HUES64 (cell line): ENCODE measurements around the gene MAP4K4.

ENCODE experiments used
- H3K27ac ChIP-seq: 2 replicates; pipeline ENCODE4 v1.7.0; 2013; ENCODE audit warnings: low read depth, low read length, inconsistent platforms
- H3K27me3 ChIP-seq: 2 replicates; pipeline ENCODE4 v1.6.1; 2013; ENCODE audit warnings: mild to moderate bottlenecking, low read length; ENCODE audit not compliant: insufficient read depth
- H3K36me3 ChIP-seq: 2 replicates; pipeline ENCODE4 v1.6.1; 2013; ENCODE audit warnings: mild to moderate bottlenecking, low read length; ENCODE audit not compliant: insufficient read depth
- H3K4me1 ChIP-seq: 2 replicates; pipeline ENCODE4 v1.6.1; 2013; ENCODE audit warnings: mild to moderate bottlenecking, low read length, moderate library complexity; ENCODE audit not compliant: insufficient read depth
- H3K4me3 ChIP-seq: 2 replicates; pipeline ENCODE4 v1.5.1; 2013; ENCODE audit warnings: mild to moderate bottlenecking, low read length, moderate library complexity
- H3K9ac ChIP-seq: 2 replicates; pipeline ENCODE4 v1.6.1; 2013; ENCODE audit warnings: mild to moderate bottlenecking, low read depth, low read length
- H3K9me3 ChIP-seq: 2 replicates; pipeline ENCODE4 v1.6.1; 2013; ENCODE audit warnings: low read depth, low read length; ENCODE audit not compliant: insufficient read depth
- WGBS: fragments of 150-250, 120-280 bp; methylation state at CpG from one replicate; pipeline ENCODE4 v1.1.7; 2013; ENCODE audit warnings: missing lambda C conversion rate; 5-methylcytosine and 5-hydroxymethylcytosine counted together

The MAP4K4 gene

GRCh38 chr2:101725515-101726192 lies 28.1 kb downstream of the MAP4K4 start:
- peaks cover 16% of the 10 kb centered on the region for H3K4me1 ChIP-seq
- WGBS, result 58% methylated on average over 3 of the region's 5 CpGs
- no peaks in the 10 kb centered on the region for H3K27me3 ChIP-seq
- no peaks in the 10 kb centered on the region for H3K36me3 ChIP-seq
- H3K4me3 ChIP-seq, result no peak overlapping the region
- H3K27ac ChIP-seq, result no peak overlapping the region
- H3K9me3 ChIP-seq, result no peaks in the 10 kb centered on the region
- H3K9ac ChIP-seq, result no peak overlapping the region

- no peak overlapping the region for H3K9ac ChIP-seq
- peaks cover 16% of the 10 kb centered on the region for H3K4me1 ChIP-seq
- no peaks in the 10 kb centered on the region for H3K27me3 ChIP-seq
- H3K27ac ChIP-seq, result no peak overlapping the region
- no peaks in the 10 kb centered on the region for H3K9me3 ChIP-seq
- H3K4me3 ChIP-seq, result no peak overlapping the region
- H3K36me3 ChIP-seq, result no peaks in the 10 kb centered on the region
- WGBS, result no CpG with 5 or more reads among the region's 1 CpG
Measured at GRCh38 chr2:101728865-101729264, 31.4 kb downstream of the MAP4K4 start.

GRCh38 chr2:101729521-101730190 lies 32.1 kb downstream of the MAP4K4 start:
- no peak overlapping the region for H3K4me3 ChIP-seq
- H3K9ac ChIP-seq, result no peak overlapping the region
- no peaks in the 10 kb centered on the region for H3K27me3 ChIP-seq
- H3K27ac ChIP-seq, result no peak overlapping the region
- H3K9me3 ChIP-seq, result no peaks in the 10 kb centered on the region
- H3K4me1 ChIP-seq, result peaks cover 23% of the 10 kb centered on the region
- H3K36me3 ChIP-seq, result no peaks in the 10 kb centered on the region
- 96% methylated on average over 10 of the region's 10 CpGs for WGBS

- Histone ChIP-seq H3K27me3 (no peaks in the 10 kb centered on the region), H3K36me3 (no peaks in the 10 kb centered on the region), H3K4me3 (no peak overlapping the region), H3K27ac (no peak overlapping the region), H3K4me1 (peaks cover 25% of the 10 kb centered on the region), H3K9me3 (no peaks in the 10 kb centered on the region), H3K9ac (no peak overlapping the region)
- WGBS, result 91% methylated on average over 9 of the region's 9 CpGs
Measured at GRCh38 chr2:101731221-101732054, 33.9 kb downstream of the MAP4K4 start.

DNA sequence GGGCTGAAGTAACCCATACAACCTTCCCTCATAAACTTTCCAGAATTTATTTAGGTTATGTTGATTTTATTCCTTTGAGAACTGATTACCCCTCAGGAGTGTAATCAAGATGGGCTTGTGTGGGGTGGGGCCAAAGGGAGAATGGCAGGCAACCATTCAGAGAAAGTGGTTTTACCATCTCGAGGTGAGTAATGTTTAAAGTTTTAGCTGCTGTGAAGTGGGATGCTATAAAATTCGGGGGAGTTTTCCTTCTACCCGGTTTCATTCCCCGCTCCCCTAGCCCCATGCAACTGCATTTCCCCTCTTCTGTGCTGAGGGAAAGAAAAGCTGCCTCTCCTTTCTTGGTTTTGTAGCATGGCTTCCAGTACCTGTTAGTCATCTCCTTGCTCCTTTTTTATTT lies 34.7 kb downstream of the MAP4K4 start:
- no peaks in the 10 kb centered on the region for H3K27me3 ChIP-seq
- H3K9ac ChIP-seq, result no peak overlapping the region
- H3K36me3 ChIP-seq, result no peaks in the 10 kb centered on the region
- no peaks in the 10 kb centered on the region for H3K9me3 ChIP-seq
- H3K4me3 ChIP-seq, result no peak overlapping the region
- H3K4me1 ChIP-seq, result peaks cover 25% of the 10 kb centered on the region
- WGBS, result 91% methylated on average over 4 of the region's 4 CpGs
- H3K27ac ChIP-seq, result no peak overlapping the region

- no peaks in the 10 kb centered on the region for H3K36me3 ChIP-seq
- H3K27me3 ChIP-seq, result no peaks in the 10 kb centered on the region
- no peak overlapping the region for H3K9ac ChIP-seq
- H3K4me1 ChIP-seq, result peaks cover 25% of the 10 kb centered on the region
- no peak overlapping the region for H3K4me3 ChIP-seq
- H3K27ac ChIP-seq, result no peak overlapping the region
- no peaks in the 10 kb centered on the region for H3K9me3 ChIP-seq
- 93% methylated on average over 14 of the region's 14 CpGs for WGBS
Measured at GRCh38 chr2:101732773-101733256, 35.3 kb downstream of the MAP4K4 start.

DNA sequence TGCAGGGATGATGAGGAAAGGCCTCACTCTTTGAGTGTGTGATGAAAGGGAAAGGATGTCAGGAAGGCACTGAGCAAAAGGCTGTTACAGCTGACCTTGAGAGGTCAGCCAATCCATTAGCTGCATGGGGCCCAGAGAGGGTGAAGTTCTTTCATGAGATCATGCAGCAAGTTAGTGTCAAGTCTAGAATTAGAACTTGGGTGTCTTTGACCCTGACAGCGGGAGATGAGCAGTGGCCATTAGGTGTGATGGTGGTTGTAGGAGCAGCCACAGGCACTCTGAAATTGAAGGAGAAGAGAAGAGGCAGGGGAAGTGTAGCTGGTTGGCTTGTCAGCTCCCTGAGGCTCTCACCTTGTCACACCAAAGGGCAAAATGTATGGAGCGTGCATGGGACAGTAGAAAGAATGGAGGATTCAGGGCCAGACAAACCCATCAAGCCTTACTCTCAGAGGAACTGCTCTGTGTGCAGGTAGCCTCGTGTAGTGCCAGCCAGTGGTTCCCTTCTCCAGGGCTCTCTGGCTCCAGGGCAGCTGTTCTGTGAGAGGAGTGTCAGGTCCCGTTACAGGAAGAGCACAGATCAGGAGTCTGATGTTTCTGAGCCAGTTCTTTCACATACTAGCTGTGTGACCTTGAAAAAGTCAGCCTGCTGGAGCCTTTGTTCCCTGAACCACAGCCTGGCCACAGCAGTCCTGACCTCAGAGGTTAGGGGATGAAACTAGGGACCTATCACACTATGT lies 35.9 kb downstream of the MAP4K4 start:
- Histone ChIP-seq H3K4me1 (peaks cover 25% of the 10 kb centered on the region), H3K9me3 (no peaks in the 10 kb centered on the region), H3K27me3 (no peaks in the 10 kb centered on the region), H3K36me3 (no peaks in the 10 kb centered on the region), H3K9ac (no peak overlapping the region), H3K27ac (no peak overlapping the region), H3K4me3 (no peak overlapping the region)
- WGBS, result 79% methylated on average over 4 of the region's 4 CpGs

- no peaks in the 10 kb centered on the region for H3K36me3 ChIP-seq
- no peak overlapping the region for H3K4me3 ChIP-seq
- H3K9me3 ChIP-seq, result no peaks in the 10 kb centered on the region
- H3K9ac ChIP-seq, result no peak overlapping the region
- no peak overlapping the region for H3K27ac ChIP-seq
- peaks cover 32% of the 10 kb centered on the region for H3K4me1 ChIP-seq
- WGBS, result 91% methylated on average over 9 of the region's 9 CpGs
- H3K27me3 ChIP-seq, result no peaks in the 10 kb centered on the region
Measured at GRCh38 chr2:101734505-101735165, 37.1 kb downstream of the MAP4K4 start.

GRCh38 chr2:101735166-101735533 lies 37.6 kb downstream of the MAP4K4 start:
- Histone ChIP-seq H3K27ac (no peak overlapping the region), H3K36me3 (no peaks in the 10 kb centered on the region), H3K9ac (no peak overlapping the region), H3K9me3 (no peaks in the 10 kb centered on the region), H3K27me3 (no peaks in the 10 kb centered on the region), H3K4me1 (peaks cover 34% of the 10 kb centered on the region), H3K4me3 (no peak overlapping the region)

DNA sequence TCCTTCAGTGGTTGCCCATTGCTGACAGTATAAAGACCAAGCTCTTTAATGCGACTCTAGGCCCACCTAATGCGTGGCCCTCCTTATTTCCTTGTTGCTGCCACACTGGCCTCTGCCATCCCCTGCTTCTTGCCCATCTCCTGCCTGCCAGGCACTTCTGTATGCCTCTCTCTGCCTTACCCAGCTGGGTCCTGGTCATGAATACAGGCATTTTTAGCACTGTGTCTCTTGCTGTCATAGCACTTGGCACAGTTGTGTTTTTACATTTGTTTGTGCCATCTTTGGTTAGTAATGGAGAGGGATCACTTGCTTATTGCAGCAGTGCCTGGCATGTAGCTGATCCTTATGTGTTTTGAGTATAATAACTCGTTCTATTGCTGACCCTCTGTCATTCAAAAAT lies 38.7 kb downstream of the MAP4K4 start:
- H3K4me1 ChIP-seq, result peaks cover 41% of the 10 kb centered on the region
- no peak overlapping the region for H3K9ac ChIP-seq
- H3K36me3 ChIP-seq, result no peaks in the 10 kb centered on the region
- H3K9me3 ChIP-seq, result no peaks in the 10 kb centered on the region
- no peak overlapping the region for H3K4me3 ChIP-seq
- no peaks in the 10 kb centered on the region for H3K27me3 ChIP-seq
- no peak overlapping the region for H3K27ac ChIP-seq
- 91% methylated on average over 3 of the region's 3 CpGs for WGBS
